Lower leg skin (tissue), 3 donors: ENCODE data around the gene TRIM15.

ENCODE experiments used
- CTCF ChIP-seq, 3 donors: fragments of 450-650 bp; IDR thresholded peaks; one replicate each; pipeline ENCODE4 v1.5.1; 2016; ENCODE audit warnings: antibody characterized with exemption in 3 of 3, mild to moderate bottlenecking in 3 of 3, moderate library complexity in 2 of 3
- POLR2A ChIP-seq, 2 donors: fragments of 450-650 bp; IDR thresholded peaks; one replicate each; pipeline ENCODE4 v1.6.1; 2016 to 2017; ENCODE audit warnings: antibody characterized with exemption in 2 of 2, mild to moderate bottlenecking in 1 of 2, moderate library complexity in 1 of 2

DNA sequence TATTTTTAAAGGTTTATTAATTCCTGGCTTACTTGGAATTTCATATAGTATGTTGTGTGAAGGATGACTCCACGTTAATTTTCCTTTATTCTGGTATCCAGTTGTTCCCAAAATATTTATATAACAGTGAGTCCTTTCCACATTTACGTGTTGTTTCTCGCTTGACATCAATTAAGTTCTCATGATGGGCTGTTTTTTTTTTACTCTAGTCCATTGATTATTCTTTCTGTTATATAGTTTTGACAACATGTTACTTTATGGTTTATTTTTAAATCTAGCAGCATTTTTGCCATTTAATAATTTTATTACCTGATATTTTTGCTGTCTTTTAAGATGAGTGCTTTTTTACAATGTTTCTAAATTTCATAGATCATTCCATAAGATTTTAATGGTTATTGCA, 20.7 kb upstream of the TRIM15 start:
- TF ChIP-seq CTCF (IDR thresholded peaks at IDR 0.05): no peak
- no peak for TF ChIP-seq POLR2A (IDR thresholded peaks at IDR 0.05)
